K562 (cell line): ENCODE results near the gene OR1I1.

Experiments
- ATF6 ChIP-seq: sonication (generic); formaldehyde crosslinking; IDR thresholded peaks from 2 replicates; pipeline ENCODE4 v1.4.0; 2020; ENCODE audit warnings: mild to moderate bottlenecking, missing genetic modification reagents
- BCLAF1 ChIP-seq, 2 experiments: fragments of 450-650 bp in 1 of 2; IDR thresholded peaks; 2 replicates each; pipeline ENCODE4 v1.6.1; 2011 to 2017; ENCODE audit warnings: low read depth in 2 of 2, antibody characterized with exemption in 1 of 2, borderline replicate concordance in 1 of 2, low read length in 1 of 2, mild to moderate bottlenecking in 1 of 2, mixed read lengths in 1 of 2; ENCODE audit not compliant: control insufficient read depth in 1 of 2
- CXXC5 ChIP-seq: fragments of 250-450 bp; sonication (Bioruptor Pico); IDR thresholded peaks from 2 replicates; pipeline ENCODE4 v1.8.0; 2022; ENCODE audit warnings: inconsistent platforms, mild to moderate bottlenecking, moderate library complexity
- JUND ChIP-seq, 2 experiments: IDR thresholded peaks; 2 replicates in 1 of 2; 3 replicates in 1 of 2; pipeline ENCODE4 v1.6.1; 2011; ENCODE audit warnings: borderline replicate concordance in 2 of 2, low read depth in 2 of 2, low read length in 2 of 2, improper control_type of control experiment in 1 of 2, missing biosample characterization in 1 of 2, missing genetic modification characterization in 1 of 2, missing genetic modification reagents in 1 of 2
- MAFK ChIP-seq: IDR thresholded peaks from 2 replicates; pipeline ENCODE4 v1.6.1; 2011; ENCODE audit warnings: low read length, improper control_type of control experiment
- POLR2AphosphoS5 ChIP-seq: IDR thresholded peaks from 2 replicates; pipeline ENCODE4 v1.6.1; 2011; ENCODE audit warnings: mild to moderate bottlenecking, low read depth, low read length, moderate library complexity; ENCODE audit not compliant: control insufficient read depth, insufficient read depth
- ZNF644 ChIP-seq: fragments of 200-800 bp; sonication (Bioruptor generic); IDR thresholded peaks from 2 replicates; pipeline ENCODE4 v1.6.1; 2016; ENCODE audit warnings: low read depth, missing genetic modification characterization, missing compliant biosample characterization
- ZNF740 ChIP-seq, 3 experiments: fragments of 200-800 bp in 1 of 3; sonication (Bioruptor generic) in 1 of 3; sonication (generic) in 1 of 3; formaldehyde crosslinking in 1 of 3; IDR thresholded peaks; 2 replicates each; pipeline versions ENCODE4 v1.6.1 to v1.8.0; 2016 to 2022; ENCODE audit warnings: mild to moderate bottlenecking in 2 of 3, missing compliant biosample characterization in 2 of 3, missing genetic modification characterization in 2 of 3, missing genetic modification reagents in 1 of 3

- no peak for TF ChIP-seq ZNF644
- no peak for TF ChIP-seq BCLAF1 (IDR thresholded peaks at IDR 0.05; ENCODE audit: borderline replicate concordance in 1 of 2, control insufficient read depth in 1 of 2, low read depth in 2 of 2, low read length in 1 of 2)
- no peak for TF ChIP-seq ZNF740 (CRISPR knock-in tag; IDR thresholded peaks at IDR 0.05)
- TF ChIP-seq ZNF740 (tag; IDR thresholded peaks at IDR 0.05) = no peak
- TF ChIP-seq ATF6 (CRISPR knock-in tag) = no peak
- no peak for TF ChIP-seq CXXC5 (CRISPR knock-in tag)
- no peak for TF ChIP-seq MAFK
- TF ChIP-seq JUND (IDR thresholded peaks at IDR 0.05; ENCODE audit: borderline replicate concordance, low read depth, low read length) = no peak
- no peak for TF ChIP-seq JUND (tag; IDR thresholded peaks at IDR 0.05; ENCODE audit: borderline replicate concordance, low read depth, low read length)
- no peak for TF ChIP-seq POLR2AphosphoS5
Observed at GRCh38 chr19:15109768-15110417, 27.9 kb downstream of the OR1I1 start.
